Activated CD8-positive, alpha-beta memory T cell treated with anti-CD3 and anti-CD28 coated beads for 36 hours (primary cell): ENCODE measurements around the gene TPRKB. TPM values are rescaled to one million over a fixed set of nuclear protein-coding genes. Genes with fewer than 3 reads are reported as not detected.

Source experiments
- total RNA-seq, 2 experiments: library from RNA; stranded (reverse); gene quantifications; one replicate each; pipeline ENCODE4 v1.2.3, GENCODE V29; 2021

Gene TPRKB
- total RNA-seq, 2 experiments from 2014 or later: 35.5 to 40.3 TPM

Other genes starting within 250 kb of the TPRKB start
- gene NAT8, start 94.9 kb downstream of the TPRKB start, total RNA-seq: not detected
- gene DUSP11, start 42.8 kb upstream of the TPRKB start, total RNA-seq: 10 to 100 TPM; 30.8 to 32.1 TPM
- gene C2orf78, start 46.8 kb upstream of the TPRKB start, total RNA-seq: not detected
- gene STAMBP, start 91.6 kb upstream of the TPRKB start, total RNA-seq: 10 to 100 TPM; 74.7 to 75.8 TPM
- gene ACTG2, start 155.7 kb upstream of the TPRKB start, total RNA-seq: under 1 TPM in 1 of 2 experiments, not detected in 1; 0.13 TPM
- gene DGUOK, start 189.5 kb upstream of the TPRKB start, total RNA-seq: 10 to 100 TPM; 92.2 to 99.4 TPM
- 10 to 100 TPM; 14.9 to 15.0 TPM for gene TET3, start 247.6 kb upstream of the TPRKB start, total RNA-seq